ENCODE data around the gene GSTM3.
"Not testable (repeated sequence)": the region's sequence is repeated elsewhere in the genome, so short reads cannot be mapped to it uniquely, and the experiment has no call there.

DNA sequence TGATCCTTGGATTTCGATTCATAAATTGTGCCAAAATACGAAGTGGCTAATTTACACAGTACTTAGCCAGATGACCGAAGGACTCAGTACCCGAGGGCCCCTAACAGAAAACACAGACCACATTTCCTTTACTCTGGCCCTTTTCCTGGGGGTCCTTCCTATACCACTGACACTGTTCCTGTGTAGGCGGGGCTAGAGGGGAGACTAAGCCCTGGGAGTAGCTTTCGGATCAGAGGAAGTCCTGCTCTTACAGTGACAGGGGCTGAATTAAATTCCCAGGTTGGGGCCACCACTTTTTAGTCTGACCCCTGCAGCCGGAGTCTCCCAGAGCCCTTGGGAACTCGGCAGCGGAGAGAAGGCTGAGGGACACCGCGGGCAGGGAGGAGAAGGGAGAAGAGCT is 53.7 kb downstream of the GSTM3 start:
- TF ChIP-seq CTCF (IDR thresholded peaks at IDR 0.05; ENCODE audit: poor library complexity); EZH2phosphoT487 (IDR thresholded peaks at IDR 0.05; ENCODE audit: low read depth, severe bottlenecking, unreplicated experiment): not testable (repeated sequence)
